ENCODE results near the gene PPP1R1C. TPM values are rescaled to one million over a fixed set of nuclear protein-coding genes. Genes with fewer than 3 reads are reported as not detected.

The PPP1R1C gene
- total RNA-seq, 2 donors from 2014 or later: 7.3 TPM; not detected in 1

- Histone ChIP-seq H3K4me3 (no peak overlapping the region), H3K27me3 (no peaks in the 10 kb centered on the region), H3K9me3 (no peaks in the 10 kb centered on the region), H3K36me3 (replicated peaks in 1 of 2; ENCODE audit: insufficient read depth in 1 of 2, low read depth in 2 of 2) (no peaks in the 10 kb centered on the region), H3K4me1 (no peaks in the 10 kb centered on the region), H3K27ac (no peak overlapping the region)
- no peak for DNase-seq
- no peak for ATAC-seq
- intact Hi-C loops (cut with DNase I): no loop called here
- WGBS, 2 donors: 66 to 67% methylated on average over 4 of the region's 4 CpGs
- TF ChIP-seq CTCF (IDR thresholded peaks at IDR 0.05) (no peak), POLR2A (IDR thresholded peaks at IDR 0.05) (no peak)
Measured at GRCh38 chr2:182050333-182051135, 64.9 kb downstream of the PPP1R1C start.

GRCh38 chr2:182055993-182056392, 70.3 kb downstream of the PPP1R1C start:
- no peak overlapping the region for H3K27ac ChIP-seq
- no peaks in the 10 kb centered on the region for H3K9me3 ChIP-seq
- no peak overlapping the region for H3K4me3 ChIP-seq
- WGBS, 2 donors: 84 to 92% methylated on average over 4 of the region's 4 CpGs
- TF ChIP-seq CTCF (IDR thresholded peaks at IDR 0.05): no peak
- TF ChIP-seq POLR2A (IDR thresholded peaks at IDR 0.05): no peak
- ATAC-seq (no peak), DNase-seq (no peak)
- H3K27me3 ChIP-seq: no peaks in the 10 kb centered on the region
- no peaks in the 10 kb centered on the region for H3K36me3 ChIP-seq (replicated peaks in 1 of 2; ENCODE audit: insufficient read depth in 1 of 2, low read depth in 2 of 2)
- intact Hi-C loops (cut with DNase I): no loop called here
- H3K4me1 ChIP-seq: no peaks in the 10 kb centered on the region

- Histone ChIP-seq H3K27ac (no peak overlapping the region), H3K4me3 (no peak overlapping the region), H3K27me3 (no peaks in the 10 kb centered on the region), H3K4me1 (no peaks in the 10 kb centered on the region), H3K36me3 (replicated peaks in 1 of 2; ENCODE audit: insufficient read depth in 1 of 2, low read depth in 2 of 2) (no peaks in the 10 kb centered on the region), H3K9me3 (no peaks in the 10 kb centered on the region)
- no peak for DNase-seq
- TF ChIP-seq POLR2A (IDR thresholded peaks at IDR 0.05) (no peak), CTCF (IDR thresholded peaks at IDR 0.05) (no peak)
- intact Hi-C loops (cut with DNase I): no loop called here
- no peak for ATAC-seq
Measured at GRCh38 chr2:182057002-182057401, 71.3 kb downstream of the PPP1R1C start.

GRCh38 chr2:182058056-182058455, 72.4 kb downstream of the PPP1R1C start:
- ATAC-seq (no peak), DNase-seq (no peak)
- Histone ChIP-seq H3K4me1 (no peaks in the 10 kb centered on the region), H3K9me3 (no peaks in the 10 kb centered on the region), H3K36me3 (replicated peaks in 1 of 2; ENCODE audit: insufficient read depth in 1 of 2, low read depth in 2 of 2) (no peaks in the 10 kb centered on the region), H3K4me3 (no peak overlapping the region), H3K27me3 (no peaks in the 10 kb centered on the region), H3K27ac (no peak overlapping the region)
- TF ChIP-seq POLR2A (IDR thresholded peaks at IDR 0.05) (no peak), CTCF (IDR thresholded peaks at IDR 0.05) (no peak)
- WGBS, 2 donors: 93 to 100% methylated on average over 1 of the region's 1 CpG
- intact Hi-C loops (cut with DNase I): no loop called here

GRCh38 chr2:182061739-182062138, 76.1 kb downstream of the PPP1R1C start:
- ATAC-seq: no peak
- intact Hi-C loops (cut with DNase I): no loop called here
- no peaks in the 10 kb centered on the region for H3K4me1 ChIP-seq
- H3K36me3 ChIP-seq (replicated peaks in 1 of 2; ENCODE audit: insufficient read depth in 1 of 2, low read depth in 2 of 2): no peaks in the 10 kb centered on the region
- 56 to 65% methylated on average over 1 of the region's 1 CpG for WGBS, 2 donors
- no peak overlapping the region for H3K4me3 ChIP-seq
- H3K27me3 ChIP-seq: no peaks in the 10 kb centered on the region
- H3K27ac ChIP-seq: no peak overlapping the region
- H3K9me3 ChIP-seq: no peaks in the 10 kb centered on the region
- no peak for TF ChIP-seq CTCF (IDR thresholded peaks at IDR 0.05)
- no peak for TF ChIP-seq POLR2A (IDR thresholded peaks at IDR 0.05)
- no peak for DNase-seq
